Natural killer cell (primary cell): ENCODE measurements around the gene XXYLT1. TPM values are rescaled to one million over a fixed set of nuclear protein-coding genes. Genes with fewer than 3 reads are reported as not detected.
A peak's percentile ranks its signal among the peaks of the same experiment; 100 is the strongest.
"Not testable (repeated sequence)": the region's sequence is repeated elsewhere in the genome, so short reads cannot be mapped to it uniquely, and the experiment has no call there.

ENCODE experiments used
- ATAC-seq, 3 donors: fragments of 150-1000 bp in 2 of 3; fragments of 200-7000 bp in 1 of 3; cut with Tn5 transposase; 1 replicate in 1 of 3; 2 replicates in 2 of 3; pipeline ENCODE4 v1.10.0; 2021; ENCODE audit warnings: mild to moderate bottlenecking in 2 of 3, moderate library complexity in 2 of 3
- DNase-seq, 2 donors: peaks; one replicate each; pipeline versions ENCODE4 v3.0.0 to v3.0.0-alpha.2; 2013 to 2021; ENCODE audit warnings: mixed read lengths in 1 of 2
- H3K27ac ChIP-seq: one replicate; pipeline ENCODE4 v1.5.1; 2013; ENCODE audit warnings: mild to moderate bottlenecking, low read length
- H3K27me3 ChIP-seq: one replicate; pipeline ENCODE4 v1.6.1; 2013; ENCODE audit warnings: low read length; ENCODE audit not compliant: control insufficient read depth, insufficient read depth
- H3K36me3 ChIP-seq: one replicate; pipeline ENCODE4 v1.6.1; 2013; ENCODE audit warnings: low read length; ENCODE audit not compliant: control insufficient read depth, insufficient read depth
- H3K4me1 ChIP-seq: one replicate; pipeline ENCODE4 v1.6.1; 2013; ENCODE audit warnings: low read length; ENCODE audit not compliant: control insufficient read depth, insufficient read depth
- H3K4me3 ChIP-seq: one replicate; pipeline ENCODE4 v1.5.1; 2013; ENCODE audit warnings: low read length
- H3K9me3 ChIP-seq: one replicate; pipeline ENCODE4 v1.6.1; 2013; ENCODE audit warnings: low read length; ENCODE audit not compliant: control insufficient read depth, insufficient read depth
- H3K27ac Mint-ChIP-seq, 2 donors: one replicate each; pipeline ENCODE4 v1.8.0; 2022; ENCODE audit warnings: mild to moderate bottlenecking in 2 of 2, mixed read lengths in 2 of 2, moderate library complexity in 1 of 2
- H3K27me3 Mint-ChIP-seq, 2 donors: one replicate each; pipeline ENCODE4 v1.8.0; 2022; ENCODE audit warnings: low read depth in 2 of 2, mixed read lengths in 2 of 2
- H3K36me3 Mint-ChIP-seq: one replicate; pipeline ENCODE4 v1.8.0; 2022; ENCODE audit warnings: mixed read lengths
- H3K4me1 Mint-ChIP-seq, 2 donors: one replicate each; pipeline ENCODE4 v1.8.0; 2022; ENCODE audit warnings: mixed read lengths in 2 of 2
- H3K4me3 Mint-ChIP-seq: one replicate; pipeline ENCODE4 v1.8.0; 2022; ENCODE audit warnings: mild to moderate bottlenecking, moderate library complexity, mixed read lengths
- H3K9me3 Mint-ChIP-seq, 2 donors: one replicate each; pipeline ENCODE4 v1.8.0; 2022; ENCODE audit warnings: mixed read lengths in 2 of 2
- WGBS: methylation state at CpG from one replicate; pipeline ENCODE4 v1.1.7; 2013; ENCODE audit warnings: missing lambda C conversion rate; ENCODE audit not compliant: insufficient coverage; 5-methylcytosine and 5-hydroxymethylcytosine counted together
- intact Hi-C: fragments of 100-400 bp; cut with micrococcal nuclease; formaldehyde crosslinking; loops from one replicate; pipeline ENCODE4 v1.14.2; 2022
- total RNA-seq, 4 donors: library from RNA; stranded (reverse); fragments of 120-200 nt in 1 of 4; gene quantifications; one replicate each; pipeline versions ENCODE4 v1.2.3 to v1.2.4, GENCODE V29; 2013 to 2022
- TF ChIP-seq, protein P1 (sequence below): fragments of 200-600 bp; IDR thresholded peaks from one replicate; pipeline ENCODE4 v1.8.0; 2022; ENCODE audit warnings: antibody characterized with exemption

The XXYLT1 gene
- total RNA-seq, 3 donors from 2014 or later (not counting 1 experiment from before 2014, with no cell fraction given): 8.7 to 13.6 (median 10.2) TPM

DNA sequence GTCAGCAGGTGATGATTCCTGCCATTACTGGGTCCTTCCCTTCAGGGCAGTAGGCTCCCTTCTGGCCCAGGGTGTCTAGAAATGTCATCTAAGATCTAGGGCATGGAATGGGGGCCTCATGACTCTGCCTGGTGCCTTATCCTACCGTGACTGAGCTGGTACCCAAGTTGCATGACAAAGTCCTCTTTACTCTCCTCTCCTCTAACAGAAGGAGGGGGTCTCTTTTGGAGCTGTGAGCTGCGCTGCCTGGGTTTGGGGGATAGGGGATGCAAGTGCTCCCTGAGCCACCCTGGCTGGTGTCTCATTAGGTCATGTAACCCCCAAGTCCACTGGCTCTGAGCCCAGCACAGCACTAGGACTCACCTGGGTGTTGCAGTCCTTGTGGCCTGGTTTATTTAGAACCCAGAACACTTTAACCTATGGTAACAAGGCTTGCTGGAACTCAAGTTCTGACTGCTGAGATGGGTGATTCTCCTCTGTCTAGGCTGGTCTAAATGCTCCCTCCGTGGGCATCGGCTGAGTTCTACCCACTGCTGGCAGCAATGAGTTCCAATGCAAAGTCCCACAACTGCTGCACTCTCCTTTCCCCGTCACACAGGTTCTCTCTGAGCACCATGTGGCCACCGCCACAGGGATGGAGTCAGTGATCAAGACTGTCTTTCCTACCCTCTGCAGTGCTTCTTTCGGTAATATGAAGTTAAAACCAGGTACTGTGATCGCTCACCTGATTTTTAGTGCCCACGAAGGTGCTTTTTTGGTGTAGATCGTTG is 34.0 kb downstream of the XXYLT1 start:
- H3K4me3 Mint-ChIP-seq: no peak overlapping the region
- H3K27ac Mint-ChIP-seq: no peak overlapping the region
- peaks cover 13 to 16% of the 10 kb centered on the region in 2 donors for H3K4me1 Mint-ChIP-seq
- ATAC-seq (no peak), DNase-seq (no peak)
- H3K36me3 ChIP-seq: no peaks in the 10 kb centered on the region
- H3K9me3 ChIP-seq: no peaks in the 10 kb centered on the region
- no peaks in the 10 kb centered on the region for H3K36me3 Mint-ChIP-seq
- H3K4me1 ChIP-seq: peaks cover 8% of the 10 kb centered on the region
- 96% methylated on average over 7 of the region's 10 CpGs for WGBS
- intact Hi-C loops: no loop called here
- TF ChIP-seq, protein P1, sequence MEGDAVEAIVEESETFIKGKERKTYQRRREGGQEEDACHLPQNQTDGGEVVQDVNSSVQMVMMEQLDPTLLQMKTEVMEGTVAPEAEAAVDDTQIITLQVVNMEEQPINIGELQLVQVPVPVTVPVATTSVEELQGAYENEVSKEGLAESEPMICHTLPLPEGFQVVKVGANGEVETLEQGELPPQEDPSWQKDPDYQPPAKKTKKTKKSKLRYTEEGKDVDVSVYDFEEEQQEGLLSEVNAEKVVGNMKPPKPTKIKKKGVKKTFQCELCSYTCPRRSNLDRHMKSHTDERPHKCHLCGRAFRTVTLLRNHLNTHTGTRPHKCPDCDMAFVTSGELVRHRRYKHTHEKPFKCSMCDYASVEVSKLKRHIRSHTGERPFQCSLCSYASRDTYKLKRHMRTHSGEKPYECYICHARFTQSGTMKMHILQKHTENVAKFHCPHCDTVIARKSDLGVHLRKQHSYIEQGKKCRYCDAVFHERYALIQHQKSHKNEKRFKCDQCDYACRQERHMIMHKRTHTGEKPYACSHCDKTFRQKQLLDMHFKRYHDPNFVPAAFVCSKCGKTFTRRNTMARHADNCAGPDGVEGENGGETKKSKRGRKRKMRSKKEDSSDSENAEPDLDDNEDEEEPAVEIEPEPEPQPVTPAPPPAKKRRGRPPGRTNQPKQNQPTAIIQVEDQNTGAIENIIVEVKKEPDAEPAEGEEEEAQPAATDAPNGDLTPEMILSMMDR: no peak
- H3K27me3 ChIP-seq: no peaks in the 10 kb centered on the region
- no peak overlapping the region for H3K4me3 ChIP-seq
- H3K27ac ChIP-seq: no peak overlapping the region
- H3K9me3 Mint-ChIP-seq: no peaks in the 10 kb centered on the region
- H3K27me3 Mint-ChIP-seq: no peaks in the 10 kb centered on the region

DNA sequence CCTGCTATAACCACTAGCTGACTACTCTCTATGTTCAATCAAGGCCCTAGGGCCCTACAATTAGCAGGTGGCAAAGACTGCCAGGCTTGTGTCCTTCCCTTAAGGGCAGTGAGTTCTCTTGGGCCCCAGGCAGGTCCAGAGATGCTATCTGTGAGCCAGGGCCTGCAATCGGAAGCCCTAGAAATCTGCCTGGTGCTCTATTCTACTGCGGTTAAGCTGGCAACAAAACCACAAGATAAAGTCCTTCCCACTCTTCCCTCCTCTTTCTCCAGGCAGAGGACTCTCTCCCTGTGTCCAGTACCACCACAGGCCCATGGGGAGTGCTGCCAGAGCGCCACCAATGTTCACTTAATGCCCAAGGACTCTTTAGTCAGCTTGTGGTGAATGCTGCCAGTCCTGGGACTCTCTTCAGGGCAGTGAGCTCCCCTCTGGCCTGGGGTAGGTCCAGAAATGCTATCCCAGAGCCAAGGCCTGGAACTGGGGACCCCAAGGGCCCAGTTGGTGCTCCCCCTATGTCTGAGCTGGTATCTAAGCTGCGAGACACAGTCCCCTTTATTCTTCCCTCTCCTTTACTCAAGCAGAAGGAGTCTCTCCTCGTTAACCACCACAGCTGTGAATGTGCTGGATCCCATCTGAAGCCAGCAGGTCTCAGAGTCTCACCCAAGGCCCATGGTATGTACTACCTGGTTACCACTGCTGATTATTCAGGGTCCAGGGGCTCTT is 34.7 kb downstream of the XXYLT1 start:
- Histone ChIP-seq H3K4me1 (peaks cover 8% of the 10 kb centered on the region), H3K4me3 (no peak overlapping the region), H3K36me3 (no peaks in the 10 kb centered on the region), H3K27ac (no peak overlapping the region), H3K9me3 (no peaks in the 10 kb centered on the region), H3K27me3 (no peaks in the 10 kb centered on the region)
- intact Hi-C loops: no loop called here
- no peaks in the 10 kb centered on the region for H3K9me3 Mint-ChIP-seq
- ATAC-seq (no peak), DNase-seq (peak in 1 of 2 donors; percentile 4)
- 95% methylated on average over 5 of the region's 5 CpGs for WGBS
- H3K4me1 Mint-ChIP-seq: peaks cover 13 to 16% of the 10 kb centered on the region in 2 donors
- H3K36me3 Mint-ChIP-seq: no peaks in the 10 kb centered on the region
- H3K27ac Mint-ChIP-seq: no peak overlapping the region
- H3K4me3 Mint-ChIP-seq: no peak overlapping the region
- no peaks in the 10 kb centered on the region for H3K27me3 Mint-ChIP-seq
- TF ChIP-seq, protein P1: no peak

DNA sequence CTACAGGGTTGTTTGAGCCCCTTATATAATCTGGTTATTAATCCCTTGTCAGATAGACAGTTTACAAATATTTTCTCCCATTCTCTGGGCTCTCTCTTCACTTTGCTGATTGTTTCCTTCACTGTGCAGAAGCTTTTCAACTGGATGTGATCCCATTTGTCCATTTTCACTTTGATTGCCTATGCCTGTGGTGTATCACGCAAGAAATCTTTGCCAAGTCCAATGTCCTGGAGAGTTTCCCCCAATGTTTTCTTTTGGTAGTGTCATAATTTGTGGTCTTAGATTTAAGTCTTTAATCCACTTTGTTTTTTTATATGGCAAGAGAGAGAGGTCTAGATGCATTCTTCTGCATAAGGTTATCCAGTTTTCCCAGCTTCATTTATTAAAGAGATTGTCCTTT is 40.7 kb downstream of the XXYLT1 start:
- H3K9me3 ChIP-seq: no peaks in the 10 kb centered on the region
- no peaks in the 10 kb centered on the region for H3K27me3 Mint-ChIP-seq
- H3K4me3 Mint-ChIP-seq: no peak overlapping the region
- H3K36me3 Mint-ChIP-seq: no peaks in the 10 kb centered on the region
- TF ChIP-seq, protein P1: no peak
- ATAC-seq (no peak), DNase-seq (no peak)
- peaks cover 15 to 21% of the 10 kb centered on the region in 2 donors for H3K4me1 Mint-ChIP-seq
- H3K4me3 ChIP-seq: no peak overlapping the region
- intact Hi-C loops: no loop called here
- no peaks in the 10 kb centered on the region for H3K4me1 ChIP-seq
- H3K27me3 ChIP-seq: no peaks in the 10 kb centered on the region
- H3K27ac ChIP-seq: no peak overlapping the region
- H3K9me3 Mint-ChIP-seq: no peaks in the 10 kb centered on the region
- WGBS: 100% methylated on average over 1 of the region's 1 CpG
- no peak overlapping the region for H3K27ac Mint-ChIP-seq
- H3K36me3 ChIP-seq: peaks cover 5% of the 10 kb centered on the region

DNA sequence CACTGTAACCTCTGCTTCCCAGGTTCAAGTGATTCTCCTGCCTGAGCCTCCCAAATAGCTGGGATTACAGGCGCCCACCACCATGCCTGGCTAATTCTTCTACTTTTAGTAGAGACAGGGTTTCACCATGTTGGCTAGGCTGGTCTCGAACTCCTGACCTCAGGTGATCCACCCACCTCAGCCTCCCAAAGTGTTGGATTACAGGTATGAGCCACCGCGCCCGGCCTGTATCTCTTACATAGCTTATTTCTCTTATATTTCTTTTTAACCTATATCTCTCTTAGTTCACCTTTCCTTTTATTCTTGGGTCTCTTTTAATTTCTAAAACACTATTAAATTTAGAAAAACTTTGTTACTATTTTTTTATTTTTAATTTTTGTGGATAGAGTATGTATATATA is 42.1 kb downstream of the XXYLT1 start:
- WGBS: 99% methylated on average over 5 of the region's 5 CpGs
- H3K27ac Mint-ChIP-seq, H3K36me3 Mint-ChIP-seq, ATAC-seq, H3K4me3 Mint-ChIP-seq, DNase-seq, intact Hi-C loops, H3K36me3 ChIP-seq, H3K9me3 ChIP-seq, H3K27me3 Mint-ChIP-seq, H3K27ac ChIP-seq, H3K27me3 ChIP-seq, H3K4me3 ChIP-seq, H3K9me3 Mint-ChIP-seq, H3K4me1 ChIP-seq: not testable (repeated sequence)
- H3K4me1 Mint-ChIP-seq: peaks cover 15 to 21% of the 10 kb centered on the region in 2 donors
